ENCODE data around the gene KIAA1755.

Gene KIAA1755

GRCh38 chr20:38161412-38161774, 99.1 kb downstream of the KIAA1755 start:
- no peak for DNase-seq (ENCODE audit: low read depth in 1 of 2, low spot score in 1 of 2)
- in situ Hi-C loops (cut with HindIII; ENCODE audit: low pct_unique_long_range_greater_than_20kb, low sequenced_read_pairs): no loop called here
- no peak for TF ChIP-seq JUND (IDR thresholded peaks at IDR 0.05; ENCODE audit: low read depth)
